A673 (cell line): ENCODE measurements around the gene HOMEZ. TPM values are rescaled to one million over a fixed set of nuclear protein-coding genes. Genes with fewer than 3 reads are reported as not detected.

ENCODE experiments used
- BruUV-seq: library from RNA; stranded (reverse); fragments of 400-500 nt; replicated peaks from 2 replicates; lab custom pipeline; 2021; lab: Mats Ljungman, UMichigan
- CTCF ChIA-PET: fragments of 300-600 bp; sonication (Branson Sonifier 250); formaldehyde crosslinking; loops from one replicate; lab custom pipeline; 2022; ENCODE audit warnings: antibody characterized with exemption; lab: Charles Lee
- POLR2A ChIA-PET: fragments of 300-600 bp; sonication (Branson Sonifier 250); formaldehyde crosslinking; loops from one replicate; lab custom pipeline; 2022; ENCODE audit warnings: antibody characterized with exemption; ENCODE audit not compliant: low non-redundant PET; lab: Charles Lee
- DNase-seq: peaks from one replicate; pipeline ENCODE4 v3.0.0-alpha.2; 2015; ENCODE audit warnings: low spot score
- H3K27ac ChIP-seq: fragments of 200-600 bp; sonication (generic); 2 replicates; pipeline ENCODE4 v1.5.1; 2016; ENCODE audit warnings: mixed run types, low read depth, mild to moderate bottlenecking, mixed read lengths, antibody characterized with exemption, low read length; ENCODE audit not compliant: poor library complexity, severe bottlenecking
- H3K27me3 ChIP-seq: fragments of 200-600 bp; sonication (generic); replicated peaks from 2 replicates; pipeline ENCODE4 v1.6.1; 2017; ENCODE audit warnings: mixed run types, low read depth, mild to moderate bottlenecking, mixed read lengths, antibody characterized with exemption, low read length; ENCODE audit not compliant: insufficient read depth, poor library complexity
- H3K36me3 ChIP-seq: fragments of 200-600 bp; sonication (generic); 2 replicates; pipeline ENCODE4 v1.6.1; 2016; ENCODE audit warnings: mixed run types, mild to moderate bottlenecking, mixed read lengths, antibody characterized with exemption, low read length; ENCODE audit not compliant: insufficient read depth, poor library complexity, severe bottlenecking
- H3K4me1 ChIP-seq: fragments of 200-600 bp; sonication (generic); 2 replicates; pipeline ENCODE4 v1.6.1; 2017; ENCODE audit warnings: mixed run types, mild to moderate bottlenecking, mixed read lengths, antibody characterized with exemption, low read length; ENCODE audit not compliant: insufficient read depth, poor library complexity, severe bottlenecking
- H3K4me3 ChIP-seq: fragments of 200-600 bp; sonication (generic); 2 replicates; pipeline ENCODE4 v1.5.1; 2016; ENCODE audit warnings: low read depth, mixed run types, mild to moderate bottlenecking, mixed read lengths, low read length; ENCODE audit not compliant: poor library complexity, severe bottlenecking
- H3K9me3 ChIP-seq: fragments of 200-600 bp; sonication (generic); 2 replicates; pipeline ENCODE4 v1.6.1; 2016; ENCODE audit warnings: mixed run types, low read depth, mild to moderate bottlenecking, mixed read lengths, antibody characterized with exemption, low read length; ENCODE audit not compliant: poor library complexity, severe bottlenecking
- CTCF ChIP-seq: fragments of 300-800, 200-600 bp; sonication (generic); conservative IDR thresholded peaks from 2 replicates; pipeline ENCODE4 v1.5.1; 2017; ENCODE audit warnings: low read depth, mild to moderate bottlenecking, antibody characterized with exemption, low read length, moderate library complexity, mixed read lengths
- EZH2 ChIP-seq: fragments of 200-600 bp; sonication (generic); IDR thresholded peaks from 2 replicates; pipeline ENCODE4 v1.6.1; 2017; ENCODE audit warnings: borderline replicate concordance, low read depth, mild to moderate bottlenecking, mixed read lengths, antibody characterized with exemption, low read length; ENCODE audit not compliant: poor library complexity, severe bottlenecking
- intact Hi-C: fragments of 100-400 bp; cut with micrococcal nuclease; formaldehyde crosslinking; loops from one replicate; pipeline ENCODE4 v1.10.0; 2022; ENCODE audit not compliant: unreplicated experiment
- total RNA-seq: library from RNA; stranded (reverse); gene quantifications from 2 replicates; pipeline ENCODE4 v1.2.3, GENCODE V29; 2021

Gene HOMEZ
- total RNA-seq, 1 experiment from 2014 or later: 6.3 TPM

GRCh38 chr14:23324455-23324846 lies 38.5 kb upstream of the HOMEZ start:
- no peaks in the 10 kb centered on the region for H3K9me3 ChIP-seq

DNA sequence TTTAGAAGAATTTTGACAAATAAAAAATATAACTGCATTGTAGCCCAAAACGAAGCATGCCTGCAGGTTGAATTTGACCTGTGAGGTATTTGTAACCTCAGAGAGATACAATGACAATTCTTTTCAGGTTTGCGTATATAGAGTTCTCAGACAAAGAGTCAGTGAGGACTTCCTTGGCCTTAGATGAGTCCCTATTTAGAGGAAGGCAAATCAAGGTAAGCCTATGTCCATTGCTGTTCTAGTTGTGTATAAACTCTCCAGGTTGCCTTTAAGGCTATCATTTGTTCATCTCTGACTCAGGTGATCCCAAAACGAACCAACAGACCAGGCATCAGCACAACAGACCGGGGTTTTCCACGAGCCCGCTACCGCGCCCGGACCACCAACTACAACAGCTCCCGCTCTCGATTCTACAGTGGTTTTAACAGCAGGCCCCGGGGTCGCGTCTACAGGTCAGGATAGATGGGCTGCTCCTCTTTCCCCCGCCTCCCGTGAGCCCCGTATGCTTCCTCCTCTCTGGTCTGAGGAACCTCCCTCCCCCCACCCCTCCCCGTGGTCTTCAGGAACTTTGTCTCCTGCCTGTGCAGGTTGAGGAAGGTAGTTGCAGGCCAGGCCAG lies 38.0 kb upstream of the HOMEZ start:
- CTCF ChIA-PET: no interaction called here
- POLR2A ChIA-PET: no interaction called here
- Histone ChIP-seq H3K9me3 (no peaks in the 10 kb centered on the region), H3K36me3 (peaks cover 42% of the 10 kb centered on the region), H3K27me3 (no peaks in the 10 kb centered on the region), H3K27ac (no peak overlapping the region), H3K4me1 (peaks cover 13% of the 10 kb centered on the region), H3K4me3 (no peak overlapping the region)
- intact Hi-C loops: loop anchor here (5.0 kb wide), 2 partner anchors 43 to 143 kb away; partner anchors contain the start of genes EFS and NGDN
- no TSS peak for BruUV-seq
- TF ChIP-seq CTCF: no peak
- no peak for TF ChIP-seq EZH2
- DNase-seq: no peak

More at GRCh38 chr14:23324455-23324846, 38.5 kb upstream of the HOMEZ start:
- Histone ChIP-seq H3K27ac (no peak overlapping the region), H3K4me3 (no peak overlapping the region), H3K4me1 (peaks cover 13% of the 10 kb centered on the region), H3K36me3 (peaks cover 42% of the 10 kb centered on the region), H3K27me3 (no peaks in the 10 kb centered on the region)
- TF ChIP-seq EZH2 (no peak), CTCF (no peak)
- ChIA-PET CTCF (no interaction called here), POLR2A (no interaction called here)
- DNase-seq: no peak
- no TSS peak for BruUV-seq
- intact Hi-C loops: loop anchor here (5.0 kb wide), 2 partner anchors 43 to 143 kb away; partner anchors contain the start of genes EFS and NGDN

DNA sequence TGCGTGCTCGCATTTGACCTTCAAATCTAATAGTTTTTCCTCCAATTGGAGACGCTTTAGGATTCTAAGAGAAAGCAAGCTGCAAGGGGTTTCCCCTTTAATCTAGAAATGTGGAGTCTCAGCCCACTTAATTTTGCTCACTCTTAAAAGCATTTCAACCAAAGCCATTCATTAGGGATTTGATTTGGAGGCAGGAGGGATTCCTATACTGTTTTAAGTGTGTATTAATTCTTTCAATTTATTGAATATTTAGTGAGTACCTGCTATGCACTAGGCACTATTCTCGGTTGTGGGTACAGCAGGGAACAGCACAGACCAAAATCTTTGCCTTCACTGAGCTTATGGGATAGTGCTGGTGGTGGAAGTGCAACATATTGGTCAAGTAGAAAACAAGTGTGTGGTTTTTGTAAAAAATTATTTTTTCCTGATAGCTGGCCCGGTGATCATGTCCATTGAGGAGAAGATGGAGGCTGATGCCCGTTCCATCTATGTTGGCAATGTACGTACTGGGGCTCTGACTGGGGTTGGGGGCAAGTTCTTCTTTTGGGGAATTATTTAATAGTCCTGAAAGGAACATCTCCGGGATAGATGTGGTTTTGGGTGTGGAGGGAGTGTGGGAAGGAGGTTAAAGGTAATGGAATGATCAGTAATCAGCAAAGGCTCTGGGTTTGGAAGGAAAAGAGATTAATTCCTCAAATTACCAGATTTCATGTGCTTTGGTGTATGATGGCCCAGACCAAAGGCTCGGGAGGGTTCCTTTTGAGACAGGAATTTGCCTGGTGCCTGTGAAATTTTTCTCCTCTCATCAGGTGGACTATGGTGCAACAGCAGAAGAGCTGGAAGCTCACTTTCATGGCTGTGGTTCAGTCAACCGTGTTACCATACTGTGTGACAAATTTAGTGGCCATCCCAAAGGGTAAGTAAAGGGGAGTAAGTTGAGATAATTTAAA lies 36.9 kb upstream of the HOMEZ start:
- TSS peak; percentile 29 for BruUV-seq
- DNase-seq: no peak
- H3K27me3 ChIP-seq: no peaks in the 10 kb centered on the region
- H3K4me1 ChIP-seq: peaks cover 13% of the 10 kb centered on the region
- peaks cover 42% of the 10 kb centered on the region for H3K36me3 ChIP-seq
- CTCF ChIA-PET: interaction anchor here (3.1 kb wide), 1 partner anchor 202 kb away, joined by 9 read pairs; no protein-coding TSS in a partner anchor
- no peaks in the 10 kb centered on the region for H3K9me3 ChIP-seq
- no peak for TF ChIP-seq EZH2
- intact Hi-C loops: loop anchor here (5.0 kb wide), 2 partner anchors 44 to 144 kb away; partner anchors contain the start of genes EFS and NGDN
- H3K27ac ChIP-seq: peak overlapping the region; percentile 95
- POLR2A ChIA-PET: no interaction called here
- H3K4me3 ChIP-seq: peak overlapping the region; percentile 78
